DMS53 treated with DMSO at 0.1 percent for 48 hours (cell line): ENCODE measurements around the gene KRT79.
"Not testable (repeated sequence)": the region's sequence is repeated elsewhere in the genome, so short reads cannot be mapped to it uniquely, and the experiment has no call there.

Source experiments
- DNase-seq: peaks from one replicate; lab custom pipeline; 2025; ENCODE audit not compliant: unreplicated experiment; lab: John Stamatoyannopoulos, UW

Gene KRT79

DNA sequence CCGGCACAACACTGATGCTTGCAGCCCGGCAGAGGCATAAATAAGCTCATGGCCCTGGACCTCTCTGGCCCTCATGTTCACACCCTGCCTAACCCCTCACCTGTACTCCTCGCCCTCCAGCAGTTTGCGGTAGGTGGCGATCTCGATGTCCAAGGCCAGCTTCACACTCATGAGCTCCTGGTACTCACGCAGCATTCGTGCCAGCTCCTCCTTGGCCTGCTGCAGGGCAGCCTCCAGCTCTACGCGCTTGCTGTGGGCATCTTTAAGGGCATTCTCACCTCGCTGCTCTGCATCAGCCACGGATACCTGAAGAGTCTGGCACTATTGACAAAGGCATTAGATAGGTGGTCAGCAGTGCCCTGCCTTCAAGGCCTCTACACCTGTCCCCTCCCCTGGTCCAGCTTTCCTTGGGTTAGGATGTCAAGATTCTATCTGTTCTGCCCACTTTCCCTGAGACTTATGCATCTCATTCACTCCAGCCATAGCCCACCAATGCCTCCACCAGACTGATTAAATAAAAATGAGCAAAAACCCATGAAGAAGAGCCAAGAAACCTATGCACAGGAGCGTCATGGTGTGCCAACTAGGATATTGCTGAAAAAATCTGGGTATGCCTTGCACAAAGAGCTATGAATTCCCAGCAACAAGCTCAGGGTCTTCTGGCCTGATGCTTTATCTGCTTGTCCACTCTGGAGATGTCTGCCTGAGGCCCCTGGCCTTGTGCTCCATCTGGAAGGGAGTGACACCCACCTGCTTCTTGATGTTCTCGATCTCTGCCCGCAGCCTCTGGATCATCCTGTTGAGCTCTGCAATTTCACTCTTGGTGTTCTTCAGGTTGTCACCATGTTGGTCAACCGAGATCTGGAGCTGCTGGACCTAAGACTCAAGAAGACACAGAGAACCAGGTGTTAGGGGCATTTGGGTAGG, 26.3 kb downstream of the KRT79 start:
- DNase-seq: no peak

DNA sequence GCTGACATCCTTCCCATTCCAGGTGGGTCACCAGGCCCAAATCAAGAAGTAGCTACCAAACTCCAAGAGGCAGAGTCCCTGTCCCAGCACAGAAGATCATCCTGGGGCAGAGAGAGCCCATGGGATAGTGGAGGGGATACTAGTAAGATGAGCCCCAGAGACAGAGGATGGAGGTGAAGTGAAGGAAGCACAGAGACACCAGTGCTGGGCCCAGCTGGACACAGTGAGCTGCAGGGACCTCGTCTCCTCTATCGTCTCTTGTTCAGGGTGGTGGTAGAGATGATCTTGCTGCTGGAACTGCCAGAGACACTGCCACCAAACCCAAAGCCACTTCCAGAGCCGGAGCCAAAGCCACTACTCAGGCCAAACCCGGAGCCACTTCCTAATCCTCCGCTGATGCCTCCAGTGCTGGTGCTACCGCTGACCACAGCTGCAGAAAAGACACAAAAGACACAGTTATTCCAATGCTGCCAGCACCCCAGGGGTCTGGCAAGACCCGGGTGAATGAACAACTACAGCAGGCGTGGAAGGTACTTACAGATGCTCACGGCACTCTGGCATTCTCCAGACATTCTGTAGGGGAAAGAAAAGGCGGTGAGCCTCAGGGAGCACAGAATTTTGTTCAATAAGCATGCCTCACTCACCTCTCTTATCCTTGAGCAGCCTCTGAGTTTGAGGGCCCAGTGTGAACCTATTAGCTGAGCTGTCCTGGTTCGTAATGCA, 27.1 kb downstream of the KRT79 start:
- DNase-seq: no peak

DNA sequence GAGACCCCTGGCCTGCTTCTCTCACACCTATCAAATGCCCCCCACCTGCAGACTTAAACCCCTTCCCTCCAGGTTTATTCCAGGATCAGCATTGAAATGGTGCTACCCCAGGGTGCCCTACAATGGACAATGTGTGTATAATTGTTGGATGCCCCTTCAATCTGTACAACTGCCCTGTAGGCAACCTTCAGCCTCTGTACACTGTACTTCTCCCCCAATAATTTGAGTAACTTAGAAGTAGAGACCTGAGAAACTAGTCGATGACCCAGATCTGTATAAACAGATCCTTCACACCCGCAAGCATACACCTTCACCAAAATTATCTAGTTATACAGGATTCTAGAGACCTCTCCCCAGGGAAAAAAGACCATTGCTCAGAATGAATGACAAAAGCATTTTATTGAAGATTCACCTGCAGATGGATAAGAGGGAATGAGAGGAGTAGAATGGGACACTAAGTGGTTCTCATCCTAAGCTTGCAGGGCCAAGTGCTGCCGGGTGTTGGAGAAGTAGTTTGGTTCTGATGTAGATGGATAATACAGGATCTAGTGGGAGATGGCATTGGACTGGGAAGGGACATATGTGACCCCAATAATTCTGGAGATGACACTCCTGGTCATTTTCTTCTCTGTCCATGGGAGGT, 27.8 kb downstream of the KRT79 start:
- DNase-seq: no peak

DNA sequence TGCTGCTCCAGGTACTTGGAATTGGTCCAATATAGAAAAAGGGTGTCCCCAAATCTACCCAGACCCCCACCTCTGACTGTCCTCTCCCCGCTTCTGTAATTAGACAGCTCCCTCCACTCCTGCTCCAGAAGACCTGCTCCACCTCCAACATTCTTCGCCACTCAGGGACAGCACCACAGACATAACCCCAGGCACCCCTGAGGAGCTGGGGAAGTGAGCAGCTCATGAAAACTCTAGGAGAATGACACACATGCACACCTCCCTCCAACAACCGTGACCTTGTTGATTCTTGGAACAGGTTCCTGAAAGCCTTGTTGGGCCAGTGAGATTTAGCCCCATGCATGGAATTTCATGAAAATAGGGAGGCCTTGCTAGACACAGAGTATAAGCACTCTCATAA, 28.4 kb downstream of the KRT79 start:
- no peak for DNase-seq

DNA sequence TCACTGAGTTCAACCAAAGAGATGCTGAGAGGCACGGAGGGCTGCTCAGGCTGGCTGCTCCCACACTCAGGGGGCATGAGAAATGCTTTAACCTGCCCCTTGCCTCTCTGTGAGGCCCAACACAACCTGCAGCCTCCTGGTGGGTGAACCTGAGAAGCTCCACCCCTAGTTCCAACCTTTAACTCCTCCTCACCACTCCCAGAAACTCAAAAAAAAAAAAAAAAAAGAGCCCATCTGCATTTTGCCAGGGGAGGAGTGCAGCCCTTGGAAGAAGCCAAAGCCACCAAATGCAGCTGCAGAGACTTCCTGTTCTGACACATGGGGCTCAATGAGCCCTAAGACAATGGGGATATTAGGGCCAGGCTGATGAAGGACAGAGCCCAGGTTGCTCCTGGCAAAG, 29.1 kb downstream of the KRT79 start:
- no peak for DNase-seq

DNA sequence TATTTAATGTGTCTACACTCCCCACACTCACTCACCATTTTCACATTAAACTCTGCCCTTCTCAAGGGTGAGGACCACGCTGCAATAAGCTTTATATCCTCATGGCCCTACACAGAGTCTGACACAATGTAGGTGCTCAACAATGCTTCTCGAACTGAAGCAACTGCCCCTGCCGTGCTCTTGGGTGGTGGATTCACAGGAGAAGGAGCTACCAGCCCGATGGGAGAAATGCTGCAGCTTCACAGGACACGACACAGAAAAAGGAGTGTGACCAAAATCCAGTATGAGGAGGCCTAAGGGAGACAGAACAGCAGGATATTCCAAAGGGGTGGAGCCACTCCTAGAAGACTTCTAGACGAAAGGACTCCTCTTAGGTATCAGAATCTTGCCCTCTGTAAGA, 31.7 kb downstream of the KRT79 start:
- no peak for DNase-seq

DNA sequence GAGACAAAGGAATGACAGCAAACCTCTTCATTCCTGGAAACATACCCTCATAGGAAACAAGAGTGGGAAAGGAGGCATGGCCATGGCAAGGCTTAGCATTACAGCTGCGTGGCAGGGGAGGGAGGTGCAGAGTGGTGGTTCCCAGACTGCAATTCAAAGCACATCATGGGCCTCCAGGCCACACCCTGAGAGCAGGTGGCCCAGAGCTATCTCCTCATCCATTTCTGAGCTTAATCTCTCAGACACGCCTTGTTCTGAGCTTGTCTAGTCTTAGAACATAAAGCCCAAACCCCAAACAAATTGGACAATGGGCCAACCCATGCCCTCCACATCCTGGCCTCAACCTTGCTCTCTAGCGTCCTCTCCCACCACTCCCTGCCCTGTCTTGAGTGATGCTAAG, 32.3 kb downstream of the KRT79 start:
- DNase-seq: no peak

DNA sequence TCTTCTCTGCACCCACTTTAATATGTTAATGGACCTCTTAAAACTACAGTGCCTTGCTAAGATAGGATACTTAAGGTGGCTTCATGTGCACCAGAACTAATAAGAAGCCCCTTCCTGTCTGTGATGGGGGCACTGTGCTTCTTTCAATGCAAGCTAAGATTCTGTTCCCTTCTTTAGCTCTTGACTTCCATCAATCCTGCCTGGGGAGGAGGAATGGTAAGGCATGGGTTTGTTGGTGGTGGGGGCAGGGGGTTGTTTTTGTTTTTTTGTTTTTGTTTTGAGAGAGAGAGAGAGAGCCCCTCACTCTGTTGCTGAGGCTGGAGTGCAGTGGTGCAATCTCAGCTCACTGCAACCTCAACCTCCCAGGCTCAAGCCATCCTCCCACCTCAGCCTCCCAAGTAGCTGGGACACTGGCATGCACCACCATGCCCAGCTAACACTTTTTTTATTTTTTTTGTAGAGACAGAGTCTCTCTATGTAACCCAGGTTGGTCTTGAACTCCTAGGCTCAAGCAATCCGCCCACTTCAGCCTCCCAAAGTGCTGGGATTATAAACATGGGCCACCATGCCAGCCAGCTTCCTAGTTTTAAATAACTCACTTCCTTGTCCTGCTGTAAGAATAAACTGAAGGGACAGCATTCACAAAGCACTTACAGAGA, 33.7 kb downstream of the KRT79 start:
- no peak for DNase-seq

DNA sequence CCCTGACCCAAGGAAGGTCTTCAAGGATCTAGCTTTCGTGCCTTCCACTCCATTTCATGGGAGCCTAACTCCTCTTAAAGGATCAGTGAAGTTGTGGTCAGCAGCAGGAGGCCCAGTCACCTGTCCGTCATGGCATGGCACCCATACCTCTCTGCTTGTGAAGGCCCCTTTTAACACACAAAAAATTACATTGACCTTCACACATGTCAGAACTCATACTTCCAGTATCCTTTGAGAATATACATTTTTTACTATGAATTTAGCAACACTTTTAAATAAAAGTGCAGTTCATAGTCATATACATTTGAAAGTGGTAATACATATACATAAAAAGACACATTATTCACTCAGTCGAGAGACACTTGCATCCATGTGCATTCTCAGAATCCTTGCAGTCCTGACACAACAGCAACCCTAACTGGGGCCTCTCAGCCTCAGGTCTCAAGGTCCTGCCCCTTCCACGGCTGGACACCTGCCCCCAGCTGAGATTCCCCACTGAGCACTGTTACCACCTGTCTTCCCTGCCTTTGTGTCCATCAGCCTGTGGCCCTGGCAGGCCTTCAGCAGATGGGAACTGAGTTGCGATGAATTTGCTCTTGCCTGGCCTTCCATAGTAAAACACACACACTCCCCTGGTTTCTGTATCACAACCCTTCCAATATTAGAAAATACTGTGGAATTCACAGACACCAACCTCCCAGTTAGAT, 34.5 kb downstream of the KRT79 start:
- DNase-seq: no peak

DNA sequence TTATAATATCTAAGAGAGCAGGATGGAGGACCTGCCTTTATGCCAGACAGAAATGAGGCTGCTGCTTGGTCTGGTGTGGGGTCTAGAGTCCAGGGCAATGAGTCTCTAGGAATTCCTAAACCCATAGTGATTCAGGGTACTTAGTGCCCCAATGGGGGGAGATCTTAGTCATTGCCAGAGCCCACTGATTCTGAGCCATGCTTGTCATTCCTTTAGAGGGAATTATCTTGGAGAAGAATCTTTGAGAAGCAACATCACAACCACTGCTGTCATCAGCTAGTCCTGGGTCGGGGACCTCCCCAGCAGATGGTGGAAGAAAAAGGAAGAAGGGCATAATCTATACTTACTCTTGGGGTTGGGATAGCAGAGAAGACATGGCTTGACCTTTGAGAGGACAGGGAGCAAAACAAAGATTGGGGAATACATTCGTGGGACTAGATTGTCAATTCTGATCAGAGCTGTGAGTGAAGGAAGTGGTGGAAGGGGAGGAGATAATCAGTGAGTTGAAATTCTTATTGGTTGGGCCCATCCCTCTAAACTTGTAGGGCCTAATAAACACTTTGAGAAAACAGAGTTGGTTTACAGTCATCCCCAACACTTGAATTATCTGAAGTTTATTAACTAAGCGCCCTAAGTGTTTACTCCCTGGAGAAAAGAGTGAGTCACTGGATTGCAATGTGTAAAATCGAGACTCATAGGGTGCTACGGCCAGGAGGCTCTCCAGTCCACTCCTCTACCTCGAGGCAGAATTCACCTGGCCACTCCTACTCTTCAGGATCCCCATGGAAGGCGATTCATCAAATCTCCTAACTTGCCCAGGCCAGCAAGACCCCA, 35.2 kb downstream of the KRT79 start:
- DNase-seq: no peak

DNA sequence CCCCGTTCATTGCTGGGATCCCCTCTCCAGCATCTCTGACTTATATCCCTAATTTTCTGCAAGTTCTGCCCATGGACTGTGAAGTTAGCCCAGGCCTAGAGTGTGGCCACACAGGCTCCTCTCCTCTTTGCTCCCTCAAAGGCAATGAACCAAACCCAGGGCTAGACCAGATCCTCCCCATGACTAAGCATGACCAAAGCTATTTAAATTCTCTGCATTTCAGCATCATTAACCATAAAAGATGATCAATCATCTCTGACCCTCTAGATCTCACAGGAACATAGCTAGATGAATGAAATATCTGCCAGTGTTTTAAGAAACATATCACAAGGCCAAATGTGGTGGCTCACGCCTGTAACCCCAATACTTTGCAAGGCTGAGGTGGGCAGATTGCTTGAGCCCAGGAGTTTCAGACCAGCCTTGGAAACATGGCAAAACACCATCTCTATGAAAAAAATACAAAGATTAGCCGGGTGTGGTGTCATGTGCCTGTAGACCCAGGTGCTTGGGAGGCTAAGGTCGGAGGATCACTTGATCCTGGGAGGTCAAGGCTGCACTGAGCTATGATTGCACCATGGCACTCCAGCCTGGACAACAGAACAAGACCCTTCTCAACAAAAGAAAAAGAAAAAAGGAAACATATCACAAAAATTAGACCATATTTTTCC, 36.0 kb downstream of the KRT79 start:
- DNase-seq: no peak

DNA sequence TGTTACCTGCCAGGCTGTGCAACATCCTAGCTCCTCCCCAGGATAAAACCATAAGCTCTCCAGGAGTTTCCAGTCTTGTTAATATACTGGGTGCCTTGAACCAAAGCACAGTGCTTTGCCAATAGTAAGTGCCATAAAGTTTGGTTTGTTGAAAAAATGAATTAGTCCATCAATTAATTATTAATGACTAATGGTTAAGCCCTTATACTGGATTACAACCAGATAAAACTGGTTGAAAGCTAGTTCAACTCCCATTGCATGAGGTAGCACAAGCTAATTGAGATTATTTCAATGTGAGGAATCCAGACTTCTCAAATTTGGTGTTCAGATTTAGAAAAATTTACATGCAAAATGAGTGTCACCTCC, 36.6 kb downstream of the KRT79 start:
- no peak for DNase-seq

DNA sequence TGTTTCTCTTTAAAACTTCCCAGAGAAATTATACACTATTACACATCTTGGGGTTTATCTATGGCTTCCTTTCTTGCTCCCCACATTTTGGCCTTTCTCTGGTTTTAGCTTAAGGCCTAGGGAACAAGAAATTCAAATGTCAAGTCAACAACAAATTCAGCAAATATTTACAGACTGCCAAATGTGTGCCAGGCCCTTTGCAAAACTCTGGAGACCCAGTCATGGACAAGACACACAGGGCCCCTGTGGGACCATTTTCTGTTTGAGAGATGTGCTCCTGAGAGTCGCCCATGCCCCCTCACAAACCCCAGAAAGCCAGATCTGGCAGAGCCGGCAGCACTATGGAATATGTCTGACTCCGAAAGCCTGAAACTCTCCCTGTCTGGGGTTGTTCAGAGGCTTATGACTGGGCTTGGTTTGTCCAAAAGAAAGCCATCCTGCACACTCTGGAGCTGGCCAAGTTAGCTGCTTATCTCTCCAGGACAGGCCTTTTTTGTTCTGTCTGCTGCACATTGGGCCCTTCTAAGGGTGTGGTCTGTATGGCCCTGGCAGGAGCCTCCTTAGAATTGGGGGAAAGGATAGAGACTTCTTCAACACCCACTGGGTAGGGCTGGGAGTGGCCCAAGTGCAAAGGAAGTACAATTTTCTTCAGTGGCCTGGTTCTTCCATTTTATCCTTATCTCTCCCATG, 37.1 kb downstream of the KRT79 start:
- no peak for DNase-seq

DNA sequence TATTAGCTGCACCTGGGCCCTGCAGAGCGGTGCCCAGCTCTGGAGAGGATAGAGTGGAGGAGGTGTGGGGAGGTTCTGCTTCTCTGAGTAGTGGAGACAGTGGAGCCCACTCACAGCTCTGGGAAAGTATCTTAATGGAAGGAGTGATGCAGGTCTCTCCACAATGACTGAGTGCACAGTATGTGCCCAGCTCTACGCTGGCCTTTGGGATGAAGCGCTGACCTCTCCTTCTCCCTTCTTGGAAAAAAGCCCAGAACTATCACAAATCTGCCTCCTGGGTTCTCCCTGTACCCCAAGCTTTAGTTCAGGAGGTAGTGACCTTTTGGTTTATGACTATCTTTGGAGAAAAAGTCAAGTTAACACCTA, 37.7 kb downstream of the KRT79 start:
- no peak for DNase-seq

DNA sequence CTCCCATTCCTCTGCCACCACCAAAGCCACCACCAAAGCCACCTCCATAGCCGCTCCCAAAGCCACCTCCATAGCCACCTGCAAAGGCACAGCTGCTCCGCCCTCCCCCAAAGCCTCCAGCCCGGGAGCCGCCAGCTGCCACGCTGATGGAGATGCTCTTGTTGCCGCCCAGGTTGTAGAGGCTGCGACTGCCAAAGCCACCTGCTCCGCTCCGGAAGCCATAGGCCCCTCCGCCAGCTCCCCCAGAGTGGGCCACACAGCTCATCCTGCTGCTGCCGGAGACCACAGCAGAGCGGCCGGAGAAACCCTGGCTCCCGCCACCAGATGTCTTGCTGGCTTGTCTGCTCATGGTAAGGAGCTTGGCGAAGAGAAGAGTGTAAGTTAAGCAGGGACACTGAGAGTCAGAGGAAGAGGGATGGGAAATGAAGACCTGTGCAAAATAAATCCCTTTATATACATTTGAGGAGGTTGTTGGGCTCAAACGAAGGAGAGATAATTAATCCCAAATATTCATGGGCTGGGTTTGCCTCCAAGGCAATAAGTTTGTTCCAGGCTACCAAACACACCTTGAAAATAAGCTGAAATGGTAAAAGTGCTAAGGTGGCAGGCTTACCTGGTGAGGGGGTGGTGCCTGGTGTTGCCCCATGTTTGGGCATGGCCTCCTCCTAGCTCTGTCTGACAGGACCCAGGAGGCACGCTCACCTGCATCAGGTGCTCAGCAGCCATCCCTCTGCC, 38.2 kb downstream of the KRT79 start, which contains the start of gene KRT3:
Gene KRT3 (minus strand): TSS at position 424 of the 735 bp plus-strand sequence. CDS start 75 bp downstream, at position 349.
- DNase-seq: no peak

DNA sequence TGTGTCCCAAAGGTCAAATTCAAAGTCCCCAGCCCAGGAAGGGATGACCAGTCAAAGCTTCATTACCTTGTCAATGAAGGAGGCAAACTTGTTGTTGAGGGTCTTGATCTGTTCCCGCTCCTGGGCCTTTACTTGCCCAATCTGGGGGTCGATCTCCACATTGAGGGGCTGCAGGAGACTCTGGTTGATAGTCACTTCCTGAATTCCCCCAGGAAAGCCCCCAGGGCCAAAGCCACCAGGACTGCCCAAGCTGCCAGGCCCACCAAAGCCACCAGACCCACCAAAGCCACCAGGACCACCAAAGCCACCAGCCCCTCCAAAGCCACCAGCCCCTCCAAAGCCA, 38.8 kb downstream of the KRT79 start:
- DNase-seq: not testable (repeated sequence)

DNA sequence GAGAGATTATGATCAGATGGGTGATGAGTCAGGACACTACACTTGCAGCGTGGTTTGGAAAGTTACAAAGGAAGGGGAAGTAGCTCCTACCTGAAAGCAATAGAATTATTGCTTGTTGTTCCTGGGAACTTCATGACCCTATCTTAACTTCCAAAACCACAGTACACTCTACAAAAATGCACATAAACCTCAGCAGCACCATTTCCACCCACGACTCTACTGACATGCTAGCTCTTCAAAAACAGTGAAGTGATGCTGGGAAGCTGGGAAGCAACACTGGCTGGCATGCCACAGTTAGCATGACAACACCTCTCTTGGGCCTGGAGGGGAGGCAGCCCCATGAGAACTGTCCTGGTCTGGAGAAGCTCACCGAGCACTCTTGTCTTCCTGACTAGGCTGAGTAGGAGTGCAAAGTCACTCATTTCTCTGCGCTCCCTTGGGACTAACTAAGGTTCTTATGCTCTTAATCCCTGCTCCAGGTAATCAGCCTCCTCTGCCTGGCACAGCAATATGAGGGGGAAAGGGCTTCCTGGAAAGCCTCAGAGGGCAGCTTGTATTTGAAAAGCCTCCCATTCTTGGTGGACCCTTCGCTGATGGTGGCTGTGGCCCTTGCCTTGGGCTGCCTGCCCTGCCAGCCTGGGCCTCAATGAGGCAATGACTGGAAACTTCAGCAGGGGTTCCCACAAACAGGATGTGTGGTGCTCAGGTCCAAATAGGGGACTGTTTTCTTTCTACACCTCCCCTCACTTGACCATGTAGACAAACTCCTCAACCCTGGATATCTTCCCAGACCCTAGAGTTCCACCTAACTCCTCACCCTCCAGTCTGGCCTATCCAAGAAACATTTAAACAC, 39.4 kb downstream of the KRT79 start:
- no peak for DNase-seq
